GM18505 (cell line): ENCODE measurements around the gene ANGPTL4.
"Not testable (repeated sequence)": the region's sequence is repeated elsewhere in the genome, so short reads cannot be mapped to it uniquely, and the experiment has no call there.

Source experiments
- ATAC-seq: cut with Tn5 transposase; IDR thresholded peaks from one replicate; pipeline ENCODE4 v1.9.1; 2021; ENCODE audit not compliant: unreplicated experiment
- POLR2A ChIP-seq: IDR thresholded peaks from 4 replicates; pipeline ENCODE4 v1.6.1; 2011; ENCODE audit warnings: borderline replicate concordance; ENCODE audit not compliant: insufficient read depth, insufficient read length; ENCODE audit errors: extremely low read depth

Gene ANGPTL4

GRCh38 chr19:8342316-8342683 is 21.7 kb upstream of the ANGPTL4 start:
- TF ChIP-seq POLR2A: no peak

GRCh38 chr19:8342684-8343482 is 21.1 kb upstream of the ANGPTL4 start, which contains the start of gene KANK3:
Gene KANK3, minus strand, starts transcription at chr19:8343262. Its CDS starts 5,434 bp downstream, at chr19:8337828.
- no peak for TF ChIP-seq POLR2A
- ATAC-seq: peak; percentile 89

More at GRCh38 chr19:8342316-8342683, 21.7 kb upstream of the ANGPTL4 start:
- no peak for ATAC-seq

GRCh38 chr19:8343483-8343844 is 20.5 kb upstream of the ANGPTL4 start:
- TF ChIP-seq POLR2A: no peak
- no peak for ATAC-seq

- ATAC-seq: not testable (repeated sequence)
Measured at GRCh38 chr19:8349629-8350372, 14.2 kb upstream of the ANGPTL4 start.

- TF ChIP-seq POLR2A: no peak
- no peak for ATAC-seq
Measured at GRCh38 chr19:8352134-8352827, 11.7 kb upstream of the ANGPTL4 start.

GRCh38 chr19:8352845-8353244 is 11.1 kb upstream of the ANGPTL4 start:
- not testable (repeated sequence) for ATAC-seq

- ATAC-seq: no peak
- no peak for TF ChIP-seq POLR2A
Measured at GRCh38 chr19:8355631-8356402, 8.1 kb upstream of the ANGPTL4 start.

- TF ChIP-seq POLR2A: no peak
- ATAC-seq: no peak
Measured at GRCh38 chr19:8357007-8357521, 6.9 kb upstream of the ANGPTL4 start.

- ATAC-seq: no peak
- TF ChIP-seq POLR2A: no peak
Measured at GRCh38 chr19:8358948-8359347, 5.0 kb upstream of the ANGPTL4 start.

GRCh38 chr19:8360196-8360595 is 3.8 kb upstream of the ANGPTL4 start:
- TF ChIP-seq POLR2A: no peak
- ATAC-seq: no peak

GRCh38 chr19:8361921-8362793 is 1.8 kb upstream of the ANGPTL4 start:
- no peak for TF ChIP-seq POLR2A
- no peak for ATAC-seq

GRCh38 chr19:8366121-8366581 is 2.2 kb downstream of the ANGPTL4 start:
- TF ChIP-seq POLR2A: no peak
- no peak for ATAC-seq
